Measurements from ENCODE around the gene HACE1.
"Not testable (repeated sequence)": the region's sequence is repeated elsewhere in the genome, so short reads cannot be mapped to it uniquely, and the experiment has no call there.

HACE1 gene

GRCh38 chr6:104813552-104813951, 46.2 kb downstream of the HACE1 start:
- no peaks in the 10 kb centered on the region for H3K4me1 Mint-ChIP-seq
- H3K27me3 Mint-ChIP-seq (ENCODE audit: low read depth, poor library complexity) = no peaks in the 10 kb centered on the region
- no peak overlapping the region for H3K4me3 Mint-ChIP-seq
- H3K9me3 Mint-ChIP-seq = no peaks in the 10 kb centered on the region
- peaks cover 51% of the 10 kb centered on the region for H3K36me3 Mint-ChIP-seq (ENCODE audit: low read depth)
- TF ChIP-seq CTCF (IDR thresholded peaks at IDR 0.05) = no peak
- peak overlapping the region; percentile 9 for H3K27ac Mint-ChIP-seq
- DNase-seq = no peak

- Mint-ChIP-seq H3K36me3 (ENCODE audit: low read depth) (peaks cover 49% of the 10 kb centered on the region), H3K9me3 (peaks cover 18% of the 10 kb centered on the region), H3K4me1 (no peaks in the 10 kb centered on the region), H3K27ac (no peak overlapping the region), H3K4me3 (no peak overlapping the region), H3K27me3 (ENCODE audit: low read depth, poor library complexity) (no peaks in the 10 kb centered on the region)
- DNase-seq = no peak
- no peak for TF ChIP-seq CTCF (IDR thresholded peaks at IDR 0.05)
Measured at GRCh38 chr6:104809116-104809515, 50.6 kb downstream of the HACE1 start.

GRCh38 chr6:104805335-104805734, 54.4 kb downstream of the HACE1 start:
- H3K27ac Mint-ChIP-seq; H3K27me3 Mint-ChIP-seq (ENCODE audit: low read depth, poor library complexity); H3K4me3 Mint-ChIP-seq; H3K4me1 Mint-ChIP-seq; DNase-seq: not testable (repeated sequence)
- Mint-ChIP-seq H3K36me3 (ENCODE audit: low read depth) (peaks cover 74% of the 10 kb centered on the region), H3K9me3 (peaks cover 54% of the 10 kb centered on the region)

- no peak for DNase-seq
- H3K9me3 Mint-ChIP-seq = peaks cover 38% of the 10 kb centered on the region
- H3K27me3 Mint-ChIP-seq (ENCODE audit: low read depth, poor library complexity) = peaks cover 4% of the 10 kb centered on the region
- no peak overlapping the region for H3K4me3 Mint-ChIP-seq
- no peak overlapping the region for H3K27ac Mint-ChIP-seq
- H3K4me1 Mint-ChIP-seq = no peaks in the 10 kb centered on the region
- TF ChIP-seq CTCF (IDR thresholded peaks at IDR 0.05) = no peak
- H3K36me3 Mint-ChIP-seq (ENCODE audit: low read depth) = peaks cover 53% of the 10 kb centered on the region
Measured at GRCh38 chr6:104799134-104799657, 60.5 kb downstream of the HACE1 start.

GRCh38 chr6:104796031-104796785, 63.5 kb downstream of the HACE1 start:
- Mint-ChIP-seq H3K4me1 (no peaks in the 10 kb centered on the region), H3K4me3 (no peak overlapping the region), H3K27me3 (ENCODE audit: low read depth, poor library complexity) (peaks cover 2% of the 10 kb centered on the region), H3K9me3 (peaks cover 9% of the 10 kb centered on the region), H3K36me3 (ENCODE audit: low read depth) (peaks cover 40% of the 10 kb centered on the region), H3K27ac (no peak overlapping the region)
- DNase-seq = no peak
- TF ChIP-seq CTCF (IDR thresholded peaks at IDR 0.05) = no peak

GRCh38 chr6:104795363-104795762, 64.4 kb downstream of the HACE1 start:
- peaks cover 33% of the 10 kb centered on the region for H3K36me3 Mint-ChIP-seq (ENCODE audit: low read depth)
- peaks cover under 1% of the 10 kb centered on the region for H3K9me3 Mint-ChIP-seq
- H3K4me3 Mint-ChIP-seq = no peak overlapping the region
- H3K27ac Mint-ChIP-seq = no peak overlapping the region
- H3K4me1 Mint-ChIP-seq = no peaks in the 10 kb centered on the region
- no peak for TF ChIP-seq CTCF (IDR thresholded peaks at IDR 0.05)
- no peaks in the 10 kb centered on the region for H3K27me3 Mint-ChIP-seq (ENCODE audit: low read depth, poor library complexity)
- no peak for DNase-seq
